ENCODE data around the gene SPC24.
"Not testable (repeated sequence)": the region's sequence is repeated elsewhere in the genome, so short reads cannot be mapped to it uniquely, and the experiment has no call there.

SPC24 gene

GRCh38 chr19:11121963-11122362 lies 33.6 kb downstream of the SPC24 start:
- DNase-seq = not testable (repeated sequence)

DNA sequence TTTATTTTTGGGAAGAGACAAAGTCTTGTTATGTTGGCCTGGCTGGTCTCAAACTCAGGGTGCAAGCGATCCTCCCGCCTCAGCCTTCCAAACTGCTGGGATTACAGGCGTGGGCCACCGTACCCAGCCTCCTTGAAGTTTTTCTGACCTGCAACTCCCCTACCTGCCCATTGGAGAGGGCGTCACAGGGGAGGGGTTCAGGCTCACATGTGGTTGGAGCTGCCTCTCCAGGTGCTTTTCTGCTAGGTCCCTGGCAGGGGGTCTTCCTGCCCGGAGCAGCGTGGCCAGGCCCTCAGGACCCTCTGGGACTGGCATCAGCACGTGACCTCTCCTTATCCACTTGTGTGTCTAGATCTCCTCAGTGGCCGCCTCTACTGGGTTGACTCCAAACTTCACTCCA lies 39.1 kb downstream of the SPC24 start:
- no peak for DNase-seq

DNA sequence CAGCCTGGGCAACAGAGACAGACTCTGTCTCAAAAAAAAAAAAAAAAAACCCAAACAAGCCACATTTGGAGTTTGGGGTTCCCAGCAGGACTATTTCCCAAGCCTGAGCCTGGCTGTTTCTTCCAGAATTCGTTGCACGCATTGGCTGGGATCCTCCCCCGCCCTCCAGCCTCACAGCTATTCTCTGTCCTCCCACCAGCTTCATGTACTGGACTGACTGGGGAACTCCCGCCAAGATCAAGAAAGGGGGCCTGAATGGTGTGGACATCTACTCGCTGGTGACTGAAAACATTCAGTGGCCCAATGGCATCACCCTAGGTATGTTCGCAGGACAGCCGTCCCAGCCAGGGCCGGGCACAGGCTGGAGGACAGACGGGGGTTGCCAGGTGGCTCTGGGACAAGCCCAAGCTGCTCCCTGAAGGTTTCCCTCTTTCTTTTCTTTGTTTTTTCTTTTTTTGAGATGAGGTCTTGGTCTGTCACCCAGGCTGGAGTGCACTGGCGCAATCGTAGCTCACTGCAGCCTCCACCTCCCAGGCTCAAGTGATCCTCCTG lies 39.6 kb downstream of the SPC24 start:
- DNase-seq = no peak

- DNase-seq = no peak
These were observed 40.5 kb downstream of the SPC24 start for GRCh38 chr19:11115042-11115441.

DNA sequence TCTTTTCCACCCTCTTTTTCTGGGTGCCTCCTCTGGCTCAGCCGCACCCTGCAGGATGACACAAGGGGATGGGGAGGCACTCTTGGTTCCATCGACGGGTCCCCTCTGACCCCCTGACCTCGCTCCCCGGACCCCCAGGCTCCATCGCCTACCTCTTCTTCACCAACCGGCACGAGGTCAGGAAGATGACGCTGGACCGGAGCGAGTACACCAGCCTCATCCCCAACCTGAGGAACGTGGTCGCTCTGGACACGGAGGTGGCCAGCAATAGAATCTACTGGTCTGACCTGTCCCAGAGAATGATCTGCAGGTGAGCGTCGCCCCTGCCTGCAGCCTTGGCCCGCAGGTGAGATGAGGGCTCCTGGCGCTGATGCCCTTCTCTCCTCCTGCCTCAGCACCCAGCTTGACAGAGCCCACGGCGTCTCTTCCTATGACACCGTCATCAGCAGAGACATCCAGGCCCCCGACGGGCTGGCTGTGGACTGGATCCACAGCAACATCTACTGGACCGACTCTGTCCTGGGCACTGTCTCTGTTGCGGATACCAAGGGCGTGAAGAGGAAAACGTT lies 42.4 kb downstream of the SPC24 start:
- no peak for DNase-seq

DNA sequence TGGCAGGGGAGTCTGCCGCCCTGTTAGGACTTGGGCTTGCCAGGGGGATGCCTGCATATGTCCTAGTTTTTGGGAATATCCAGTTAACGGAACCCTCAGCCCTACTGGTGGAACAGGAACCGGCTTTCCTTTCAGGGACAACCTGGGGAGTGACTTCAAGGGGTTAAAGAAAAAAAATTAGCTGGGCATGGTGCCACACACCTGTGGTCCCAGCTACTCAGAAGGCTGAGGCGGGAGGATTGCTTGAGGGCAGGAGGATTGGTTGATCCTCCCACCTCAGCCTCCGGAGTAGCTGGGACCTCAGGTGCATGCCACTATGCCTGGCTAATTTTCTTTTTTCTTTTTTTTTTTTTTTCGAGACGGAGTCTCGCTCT lies 43.8 kb downstream of the SPC24 start:
- no peak for DNase-seq

GRCh38 chr19:11111117-11111770 lies 44.3 kb downstream of the SPC24 start:
- DNase-seq = no peak

DNA sequence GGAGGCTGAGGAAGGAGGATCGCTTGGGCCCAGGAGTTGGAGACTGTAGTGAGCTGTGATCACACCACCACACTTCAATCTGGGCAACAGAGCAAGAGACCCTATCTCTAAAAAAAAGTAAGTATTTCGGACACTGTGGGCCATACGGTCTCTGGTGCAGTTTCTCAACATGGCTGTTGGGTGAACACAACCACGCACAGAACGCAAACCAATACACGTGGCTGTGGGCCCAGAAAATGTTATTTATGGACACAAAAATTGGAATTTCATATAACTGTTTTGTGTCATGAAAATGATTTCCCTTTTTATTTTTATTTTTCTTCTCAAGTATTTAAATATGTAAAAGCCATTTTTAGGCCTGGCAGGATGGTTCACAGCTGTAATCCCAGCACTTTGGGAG lies 46.8 kb downstream of the SPC24 start:
- DNase-seq = no peak

- DNase-seq = no peak
These were observed 49.1 kb downstream of the SPC24 start for GRCh38 chr19:11106477-11106876.

DNA sequence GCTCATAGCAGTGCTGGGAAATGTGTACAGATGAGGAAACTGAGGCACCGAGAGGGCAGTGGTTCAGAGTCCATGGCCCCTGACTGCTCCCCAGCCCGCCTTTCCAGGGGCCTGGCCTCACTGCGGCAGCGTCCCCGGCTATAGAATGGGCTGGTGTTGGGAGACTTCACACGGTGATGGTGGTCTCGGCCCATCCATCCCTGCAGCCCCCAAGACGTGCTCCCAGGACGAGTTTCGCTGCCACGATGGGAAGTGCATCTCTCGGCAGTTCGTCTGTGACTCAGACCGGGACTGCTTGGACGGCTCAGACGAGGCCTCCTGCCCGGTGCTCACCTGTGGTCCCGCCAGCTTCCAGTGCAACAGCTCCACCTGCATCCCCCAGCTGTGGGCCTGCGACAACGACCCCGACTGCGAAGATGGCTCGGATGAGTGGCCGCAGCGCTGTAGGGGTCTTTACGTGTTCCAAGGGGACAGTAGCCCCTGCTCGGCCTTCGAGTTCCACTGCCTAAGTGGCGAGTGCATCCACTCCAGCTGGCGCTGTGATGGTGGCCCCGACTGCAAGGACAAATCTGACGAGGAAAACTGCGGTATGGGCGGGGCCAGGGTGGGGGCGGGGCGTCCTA lies 50.5 kb downstream of the SPC24 start:
- no peak for DNase-seq

- not testable (repeated sequence) for DNase-seq
These were observed 51.9 kb downstream of the SPC24 start for GRCh38 chr19:11103667-11104066.

DNA sequence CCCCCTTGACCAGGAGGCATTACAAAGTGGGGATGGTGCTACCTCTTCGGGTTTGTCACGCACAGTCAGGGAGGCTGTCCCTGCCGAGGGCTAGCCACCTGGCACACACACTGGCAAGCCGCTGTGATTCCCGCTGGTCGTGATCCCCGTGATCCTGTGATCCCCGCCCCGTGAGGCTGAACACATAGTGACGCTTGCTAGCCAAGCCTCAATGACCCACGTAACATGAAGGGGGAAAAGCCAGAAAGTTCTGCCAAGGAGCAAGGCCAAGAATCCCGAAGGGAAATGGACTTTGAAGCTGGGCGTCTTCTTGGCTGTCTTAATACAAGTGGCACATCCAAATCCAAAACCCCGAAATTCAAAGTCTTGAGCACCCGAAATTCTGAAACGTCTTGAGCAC lies 52.6 kb downstream of the SPC24 start:
- no peak for DNase-seq

DNA sequence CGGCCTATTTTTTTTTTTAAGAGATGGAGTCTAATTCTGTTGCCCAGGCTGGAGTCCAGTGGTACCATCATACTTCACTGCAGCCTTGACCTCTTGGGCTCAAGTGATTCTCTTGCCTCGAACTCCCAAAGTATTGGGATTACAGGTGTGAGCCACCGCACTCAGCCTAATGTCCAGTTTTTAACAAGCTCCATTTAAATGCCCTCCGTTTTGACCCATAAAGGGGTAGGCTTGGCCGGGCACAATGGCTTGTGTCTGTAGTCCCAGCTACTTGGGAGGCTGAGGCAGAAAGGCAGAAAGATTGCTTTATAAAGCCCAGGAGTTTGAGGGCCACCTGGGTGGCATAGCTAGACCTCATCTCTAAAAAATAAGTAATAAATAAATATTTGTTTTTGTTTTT lies 54.5 kb downstream of the SPC24 start:
- DNase-seq = no peak

DNA sequence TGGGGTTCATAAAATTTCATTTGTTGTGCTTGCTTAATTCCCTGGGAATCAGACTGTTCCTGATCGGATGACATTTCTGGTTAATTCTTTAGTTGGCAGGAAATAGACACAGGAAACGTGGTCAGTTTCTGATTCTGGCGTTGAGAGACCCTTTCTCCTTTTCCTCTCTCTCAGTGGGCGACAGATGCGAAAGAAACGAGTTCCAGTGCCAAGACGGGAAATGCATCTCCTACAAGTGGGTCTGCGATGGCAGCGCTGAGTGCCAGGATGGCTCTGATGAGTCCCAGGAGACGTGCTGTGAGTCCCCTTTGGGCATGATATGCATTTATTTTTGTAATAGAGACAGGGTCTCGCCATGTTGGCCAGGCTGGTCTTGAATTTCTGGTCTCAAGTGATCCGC lies 55.5 kb downstream of the SPC24 start:
- no peak for DNase-seq

DNA sequence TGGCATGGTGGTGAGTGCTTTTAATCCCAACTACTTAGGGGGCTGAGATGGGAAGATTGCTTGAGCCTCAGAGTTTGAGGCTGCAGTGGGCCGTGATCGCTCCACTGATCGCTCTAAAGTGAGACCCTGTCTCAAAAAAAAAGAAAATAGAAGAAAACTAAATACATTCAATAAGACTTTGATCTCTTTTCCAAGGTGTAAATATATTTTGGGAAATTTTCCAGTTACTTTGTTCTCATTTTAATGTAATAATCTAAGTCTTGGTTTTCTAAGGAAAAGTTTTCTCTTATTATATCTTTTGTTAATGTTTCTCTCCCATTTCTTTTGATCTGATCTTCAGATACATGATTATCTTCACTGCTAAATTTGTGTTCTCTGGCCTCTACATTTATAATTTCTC lies 56.7 kb downstream of the SPC24 start:
- DNase-seq = no peak

GRCh38 chr19:11098327-11098726 lies 57.3 kb downstream of the SPC24 start:
- DNase-seq = no peak

DNA sequence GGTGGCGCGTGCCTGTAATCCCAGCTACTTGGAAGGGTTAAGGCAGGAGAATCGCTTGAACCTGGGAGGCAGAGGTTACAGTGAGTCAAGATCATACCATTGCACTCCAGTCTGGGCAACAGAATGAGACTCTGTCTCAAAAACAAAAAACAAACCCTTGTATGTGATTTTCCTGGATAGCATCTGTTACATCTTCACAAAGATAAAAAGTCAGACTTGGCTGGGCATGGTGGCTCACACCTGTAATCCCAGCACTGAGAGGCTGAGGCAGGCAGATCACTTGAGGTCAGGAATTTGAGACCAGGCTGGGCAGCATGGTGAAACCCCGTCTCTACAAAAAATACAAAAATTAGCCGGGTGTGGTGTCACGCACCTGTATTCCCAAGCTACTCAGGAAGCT lies 58.2 kb downstream of the SPC24 start:
- DNase-seq = not testable (repeated sequence)

DNA sequence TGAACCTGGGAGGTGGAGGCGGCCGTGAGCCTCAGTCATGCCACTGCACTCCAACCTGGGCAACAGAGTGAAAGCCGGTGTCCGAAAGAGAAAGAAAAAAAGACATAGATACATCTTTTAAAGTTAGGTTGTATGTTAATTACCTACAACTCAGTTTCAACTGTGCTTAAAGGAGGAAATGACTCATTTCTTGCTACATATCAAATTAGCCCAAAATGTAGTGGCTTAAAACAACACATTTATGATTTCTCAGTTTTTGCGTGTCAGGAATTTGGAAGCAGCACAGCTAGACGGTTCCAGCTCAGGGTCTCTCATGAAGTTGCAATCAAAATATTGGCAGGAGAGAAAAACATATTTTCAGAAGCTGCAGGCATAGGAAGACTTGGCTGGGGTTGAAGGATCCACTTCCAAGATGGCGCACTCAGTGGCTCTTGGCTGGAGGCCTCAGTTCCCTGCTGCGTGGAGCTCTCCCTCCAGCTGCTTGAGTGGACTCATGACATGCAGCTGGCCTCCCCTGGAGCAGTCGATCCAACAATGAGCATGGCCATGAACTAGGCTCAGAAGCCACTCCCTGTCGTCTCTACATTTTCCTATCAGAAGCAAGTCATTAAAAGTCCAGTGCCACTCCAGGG lies 59.3 kb downstream of the SPC24 start:
- DNase-seq = no peak
